Endodermal cell (in vitro differentiated cells): Measurements from ENCODE around the gene ARL15. TPM values are rescaled to one million over a fixed set of nuclear protein-coding genes. Genes with fewer than 3 reads are reported as not detected.

Source experiments
- DNase-seq: peaks from one replicate; pipeline ENCODE4 v3.0.0-alpha.2; 2017
- H3K27ac ChIP-seq: 2 replicates; pipeline ENCODE4 v1.5.1; 2013; ENCODE audit warnings: mild to moderate bottlenecking, low read depth, low read length, moderate library complexity
- H3K27me3 ChIP-seq: 2 replicates; pipeline ENCODE4 v1.6.1; 2013; ENCODE audit warnings: mild to moderate bottlenecking, low read length, moderate library complexity; ENCODE audit not compliant: insufficient read depth, control insufficient read depth, poor library complexity, severe bottlenecking
- H3K36me3 ChIP-seq: 2 replicates; pipeline ENCODE4 v1.7.0; 2013; ENCODE audit warnings: mild to moderate bottlenecking, low read length, moderate library complexity; ENCODE audit not compliant: control insufficient read depth, insufficient read depth
- H3K4me1 ChIP-seq: one replicate; pipeline ENCODE4 v1.7.0; 2013; ENCODE audit warnings: low read length; ENCODE audit not compliant: control insufficient read depth, insufficient read depth
- H3K4me3 ChIP-seq: 2 replicates; pipeline ENCODE4 v1.5.1; 2013; ENCODE audit warnings: mild to moderate bottlenecking, low read length, moderate library complexity
- H3K9ac ChIP-seq: 2 replicates; pipeline ENCODE4 v1.6.1; 2013; ENCODE audit warnings: mild to moderate bottlenecking, low read length, moderate library complexity; ENCODE audit not compliant: poor library complexity, severe bottlenecking; ENCODE audit errors: extremely low read depth
- H3K9me3 ChIP-seq: 2 replicates; pipeline ENCODE4 v1.6.1; 2013; ENCODE audit warnings: mild to moderate bottlenecking, low read length, moderate library complexity; ENCODE audit not compliant: control insufficient read depth
- H3K27ac Mint-ChIP-seq: 2 replicates; pipeline ENCODE4 v1.8.0; 2020; ENCODE audit warnings: mixed read lengths
- H3K27me3 Mint-ChIP-seq: 2 replicates; pipeline ENCODE4 v1.8.0; 2021; ENCODE audit warnings: mild to moderate bottlenecking, mixed read lengths; ENCODE audit not compliant: insufficient read depth
- H3K36me3 Mint-ChIP-seq: 2 replicates; pipeline ENCODE4 v1.8.0; 2020; ENCODE audit warnings: low read depth, mixed read lengths
- H3K4me1 Mint-ChIP-seq: 2 replicates; pipeline ENCODE4 v1.8.0; 2020; ENCODE audit warnings: mixed read lengths
- H3K4me3 Mint-ChIP-seq: 2 replicates; pipeline ENCODE4 v1.8.0; 2020; ENCODE audit warnings: mild to moderate bottlenecking, moderate library complexity, mixed read lengths
- H3K9me3 Mint-ChIP-seq: 2 replicates; pipeline ENCODE4 v1.8.0; 2020; ENCODE audit warnings: mild to moderate bottlenecking, mixed read lengths
- CTCF ChIP-seq: fragments of 200-600 bp; sonication (generic); conservative IDR thresholded peaks from 2 replicates; pipeline ENCODE4 v1.5.0; 2021; ENCODE audit warnings: antibody characterized with exemption, mild to moderate bottlenecking
- WGBS, 2 experiments: methylation state at CpG; one replicate each; pipeline versions ENCODE4 v1.1.5 to v1.1.7; 2013; ENCODE audit warnings: missing lambda C conversion rate in 2 of 2, mixed read lengths in 1 of 2; ENCODE audit not compliant: insufficient coverage in 1 of 2, insufficient read length in 1 of 2; 5-methylcytosine and 5-hydroxymethylcytosine counted together
- total RNA-seq, 2 donors: library from RNA; stranded (reverse); fragmentation: NEBNext Ultra II Directional in 1 of 2; extraction: Animal tissue kit (Norgen Biotek cat#: 25700) in 1 of 2; gene quantifications; 2 replicates in 1 of 2; 3 replicates in 1 of 2; pipeline ENCODE4 v1.2.1, GENCODE V29; 2021

Gene ARL15
- total RNA-seq, 2 donors from 2014 or later, result 23.3 to 24.0 TPM

DNA sequence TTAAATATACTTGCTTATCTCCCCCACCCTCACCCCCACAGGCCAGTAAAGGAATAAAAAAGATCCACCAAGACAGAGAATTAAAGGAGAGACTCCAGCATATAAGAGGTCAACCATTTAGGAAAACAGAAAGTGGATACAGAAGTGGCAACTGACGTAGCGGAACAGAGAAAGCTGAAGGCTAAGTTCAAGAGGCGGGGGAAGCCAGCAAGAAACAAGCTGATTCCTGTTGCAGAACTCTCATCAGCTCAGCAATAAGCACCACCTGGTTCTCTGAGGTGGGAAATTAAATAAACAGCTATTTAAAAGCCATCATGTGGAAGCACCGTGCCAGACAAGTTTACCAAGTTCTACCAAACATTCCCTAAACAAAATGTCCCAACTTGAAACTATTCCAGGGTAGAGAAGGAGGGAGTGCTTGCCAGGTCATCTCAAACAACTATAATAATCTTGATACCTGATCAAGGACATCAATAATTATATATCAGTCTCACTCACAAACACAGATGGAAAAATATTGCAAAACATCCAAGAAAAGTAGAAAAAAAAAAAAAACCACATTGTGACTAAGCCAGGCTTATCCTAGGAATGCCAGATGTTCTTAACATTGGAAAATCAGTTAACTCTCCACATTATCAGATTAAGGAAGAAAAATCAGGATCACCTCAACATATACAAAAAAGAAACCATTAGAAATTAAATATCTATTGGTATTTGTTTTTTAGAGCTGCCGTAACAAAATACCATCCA is 7.3 kb upstream of the ARL15 start:
- Histone ChIP-seq H3K4me3 (no peak overlapping the region), H3K27me3 (peaks cover 12% of the 10 kb centered on the region), H3K36me3 (no peaks in the 10 kb centered on the region), H3K27ac (no peak overlapping the region), H3K9ac (no peak overlapping the region), H3K9me3 (no peaks in the 10 kb centered on the region), H3K4me1 (peaks cover 5% of the 10 kb centered on the region)
- H3K4me3 Mint-ChIP-seq, result no peak overlapping the region
- WGBS, 2 experiments, result 96 to 97% methylated on average over 4 to 5 of the region's 5 CpGs
- H3K9me3 Mint-ChIP-seq, result no peaks in the 10 kb centered on the region
- H3K27me3 Mint-ChIP-seq, result peaks cover 10% of the 10 kb centered on the region
- TF ChIP-seq CTCF, result no peak
- peaks cover 15% of the 10 kb centered on the region for H3K4me1 Mint-ChIP-seq
- no peaks in the 10 kb centered on the region for H3K36me3 Mint-ChIP-seq
- DNase-seq, result no peak
- no peak overlapping the region for H3K27ac Mint-ChIP-seq

GRCh38 chr5:54315736-54316528 is 5.6 kb upstream of the ARL15 start:
- Mint-ChIP-seq H3K36me3 (no peaks in the 10 kb centered on the region), H3K27ac (no peak overlapping the region), H3K9me3 (no peaks in the 10 kb centered on the region), H3K4me3 (no peak overlapping the region), H3K4me1 (peaks cover 22% of the 10 kb centered on the region), H3K27me3 (peaks cover 15% of the 10 kb centered on the region)
- Histone ChIP-seq H3K27ac (no peak overlapping the region), H3K27me3 (peaks cover 19% of the 10 kb centered on the region), H3K4me3 (no peak overlapping the region), H3K4me1 (peaks cover 5% of the 10 kb centered on the region), H3K36me3 (no peaks in the 10 kb centered on the region), H3K9me3 (no peaks in the 10 kb centered on the region), H3K9ac (no peak overlapping the region)
- 95 to 100% methylated on average over 4 to 5 of the region's 5 CpGs for WGBS, 2 experiments
- TF ChIP-seq CTCF, result no peak
- DNase-seq, result no peak

DNA sequence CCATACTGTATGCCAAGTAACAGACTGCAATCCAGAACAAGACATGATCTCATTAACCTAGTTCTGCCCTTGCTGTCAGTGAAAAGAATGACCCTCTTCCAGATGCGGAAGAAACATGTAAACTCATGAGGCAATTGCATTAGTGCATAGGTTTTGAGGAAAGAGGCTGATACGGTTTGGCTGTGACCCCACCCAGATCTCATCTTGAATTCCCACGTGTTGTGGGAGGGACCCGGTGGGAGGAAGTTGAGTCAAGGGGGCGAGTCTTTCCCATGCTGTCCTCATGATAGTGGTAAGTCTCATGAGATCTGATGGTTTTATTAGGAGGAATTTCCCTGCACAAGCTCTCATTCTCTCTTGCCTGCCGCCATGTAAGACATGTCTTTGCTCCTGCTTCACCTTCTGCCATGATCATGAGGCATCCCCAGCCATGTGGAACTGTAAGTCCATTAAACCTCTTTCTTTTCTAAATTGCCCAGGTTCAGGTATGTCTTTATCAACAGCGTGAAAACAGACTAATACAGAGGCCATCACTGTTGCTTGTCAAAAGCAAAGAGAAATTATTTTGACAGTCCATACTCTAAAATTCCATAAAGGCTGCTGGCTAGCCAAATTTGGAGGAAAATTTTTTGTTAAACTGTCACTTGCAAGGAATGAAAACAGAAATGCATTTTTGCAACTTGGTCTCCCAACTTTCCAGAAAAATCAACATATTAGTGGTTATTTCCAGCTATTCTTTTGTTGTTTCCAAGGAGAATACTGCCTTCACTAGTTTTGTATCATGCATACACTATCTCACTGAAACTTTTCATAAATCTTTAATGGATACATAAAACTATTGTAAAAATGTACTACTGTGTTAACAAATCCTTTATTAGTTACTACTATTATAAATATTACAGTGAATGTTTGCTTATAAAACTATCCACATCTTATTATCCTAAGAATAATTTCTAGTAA is 3.2 kb upstream of the ARL15 start:
- Mint-ChIP-seq H3K36me3 (no peaks in the 10 kb centered on the region), H3K9me3 (no peaks in the 10 kb centered on the region), H3K4me3 (no peak overlapping the region), H3K27me3 (peaks cover 15% of the 10 kb centered on the region), H3K4me1 (peaks cover 32% of the 10 kb centered on the region), H3K27ac (no peak overlapping the region)
- TF ChIP-seq CTCF, result no peak
- H3K9ac ChIP-seq, result no peak overlapping the region
- H3K4me1 ChIP-seq, result peaks cover 5% of the 10 kb centered on the region
- no peaks in the 10 kb centered on the region for H3K9me3 ChIP-seq
- H3K27me3 ChIP-seq, result peaks cover 19% of the 10 kb centered on the region
- 84 to 88% methylated on average over 4 to 7 of the region's 7 CpGs for WGBS, 2 experiments
- no peaks in the 10 kb centered on the region for H3K36me3 ChIP-seq
- H3K4me3 ChIP-seq, result no peak overlapping the region
- no peak for DNase-seq
- H3K27ac ChIP-seq, result no peak overlapping the region
